Kidney glomerular epithelial cell (primary cell): Measurements from ENCODE around the gene ZBTB17.

Experiments
- DNase-seq: peaks from one replicate; lab custom pipeline; 2025; lab: John Stamatoyannopoulos, UW

ZBTB17 gene

GRCh38 chr1:15960808-15961207, 15.1 kb downstream of the ZBTB17 start:
- no peak for DNase-seq

DNA sequence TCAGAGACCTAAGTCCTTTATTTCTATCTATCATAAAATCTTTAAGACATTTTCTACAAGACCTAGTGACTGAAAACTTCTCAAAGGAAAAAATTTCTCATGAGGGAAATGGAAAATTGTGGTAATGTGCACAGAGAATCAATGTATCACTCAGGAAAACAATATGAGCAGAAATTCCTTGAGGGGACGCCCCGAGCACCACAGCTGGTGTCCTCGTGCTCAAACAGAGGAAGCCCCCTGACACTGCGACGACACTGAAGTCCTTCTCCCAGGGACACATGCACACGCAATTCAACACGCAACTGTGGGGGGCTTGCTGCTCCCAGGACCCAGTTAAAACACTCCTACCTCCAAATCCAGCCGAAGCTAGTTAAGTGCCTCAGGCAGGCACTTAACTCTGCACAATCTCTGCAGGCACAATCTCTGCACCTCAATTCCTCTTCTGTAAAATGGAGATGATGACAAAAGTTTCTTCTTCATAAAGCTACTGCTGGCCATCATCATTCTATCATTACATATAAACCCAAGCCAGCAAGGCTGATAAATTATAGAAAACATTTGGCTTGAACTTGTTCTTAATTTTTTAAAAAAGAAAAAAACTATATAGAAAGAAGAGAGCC, 16.0 kb downstream of the ZBTB17 start:
- DNase-seq = no peak

- no peak for DNase-seq
These were observed 16.5 kb downstream of the ZBTB17 start for GRCh38 chr1:15959424-15959823.

GRCh38 chr1:15958793-15959192, 17.1 kb downstream of the ZBTB17 start:
- no peak for DNase-seq

DNA sequence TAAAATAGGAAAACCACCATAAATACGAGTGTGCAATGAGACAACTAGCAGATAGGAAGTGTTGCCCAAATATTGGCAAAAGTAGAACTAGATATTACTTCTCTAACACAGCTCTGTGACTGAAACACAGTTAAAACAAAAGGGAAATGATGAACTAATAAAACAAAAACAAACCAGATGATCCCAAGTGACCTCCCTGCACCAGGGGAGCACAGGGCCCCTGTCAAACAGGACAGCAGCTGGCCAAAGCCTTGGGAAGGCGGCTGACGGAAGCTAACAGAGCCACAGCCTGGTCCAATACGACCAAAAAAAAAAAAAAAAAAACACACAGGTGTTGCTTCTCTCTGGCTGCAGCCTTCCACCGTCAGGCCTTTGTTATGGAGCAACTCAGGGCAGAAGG, 17.8 kb downstream of the ZBTB17 start:
- no peak for DNase-seq

DNA sequence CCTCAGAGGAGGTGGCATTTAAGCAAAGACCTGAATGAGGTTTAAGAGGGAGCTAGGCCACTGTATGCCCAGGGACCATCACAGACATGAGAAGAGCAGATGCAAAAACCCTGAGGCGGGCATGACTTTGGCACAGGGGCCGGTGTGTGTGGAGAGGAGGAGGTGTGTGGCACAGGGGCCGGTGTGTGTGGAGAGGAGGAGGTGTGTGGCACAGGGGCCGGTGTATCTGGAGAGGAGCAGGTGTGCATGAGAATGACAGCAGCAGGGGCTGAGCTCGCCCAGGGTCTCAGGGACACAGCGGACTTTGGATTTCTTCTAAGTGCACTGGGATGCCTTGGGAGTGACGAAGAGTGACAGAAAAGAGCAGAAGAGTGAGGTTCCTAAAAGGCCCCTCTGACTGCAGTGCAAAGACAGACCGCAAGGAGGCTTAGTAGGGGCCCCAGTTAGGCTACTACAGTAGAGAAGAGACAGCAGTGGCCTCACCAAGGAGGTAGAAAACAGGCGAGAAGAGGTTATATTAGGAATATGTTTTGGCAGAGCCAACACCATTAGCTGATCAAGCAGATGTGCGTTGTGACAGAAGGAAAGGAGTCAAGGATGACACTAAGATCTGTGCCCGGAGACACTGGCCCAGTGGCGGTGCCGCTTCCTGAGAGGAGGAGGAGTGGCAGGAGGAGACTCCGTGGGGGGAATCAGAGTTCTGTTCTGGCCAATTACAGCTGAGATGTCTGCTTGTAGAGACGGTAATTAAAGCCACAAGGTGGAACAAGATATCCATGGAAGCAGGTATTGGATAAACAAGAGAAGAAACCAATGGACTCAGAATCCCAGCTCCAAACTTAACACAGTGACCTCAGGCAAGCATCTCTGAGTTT, 18.4 kb downstream of the ZBTB17 start:
- DNase-seq = no peak

DNA sequence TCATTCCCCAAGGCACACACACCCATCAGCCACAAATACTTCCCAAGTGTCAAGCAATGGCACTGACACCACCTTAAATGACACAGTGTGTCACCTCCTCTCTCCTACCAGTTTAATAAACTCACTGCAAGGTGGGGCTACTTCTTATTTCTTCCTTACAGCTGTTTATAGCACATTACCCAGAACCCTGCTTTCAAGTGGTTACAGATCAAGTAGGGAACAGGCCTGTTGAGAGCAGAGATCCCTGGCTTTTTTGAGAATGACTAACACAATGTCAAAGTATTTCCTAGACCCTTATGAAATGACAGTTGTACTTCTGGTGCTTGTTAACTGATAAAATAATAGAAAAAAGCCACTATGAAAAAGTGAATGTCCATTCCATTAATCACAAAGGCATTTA, 19.8 kb downstream of the ZBTB17 start:
- DNase-seq = no peak

DNA sequence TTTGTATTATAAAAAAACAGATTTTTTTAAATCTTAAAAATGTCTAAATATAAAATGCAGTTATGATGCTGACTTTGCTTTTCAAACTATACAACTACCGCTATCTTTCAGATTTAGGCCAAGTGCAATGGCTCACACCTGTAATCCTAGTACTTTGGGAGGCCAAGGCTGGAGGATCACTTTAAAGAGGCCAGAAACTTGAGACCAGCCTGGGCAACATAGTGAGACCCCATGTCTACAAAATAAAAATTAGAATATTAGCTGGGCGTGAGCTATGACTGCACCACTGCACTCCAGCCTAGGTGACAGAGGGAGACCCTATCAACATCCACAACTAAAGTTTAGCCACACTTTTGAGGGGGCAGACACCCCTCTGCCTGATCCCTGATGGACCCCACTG, 20.3 kb downstream of the ZBTB17 start:
- DNase-seq = no peak

GRCh38 chr1:15954316-15954715, 21.6 kb downstream of the ZBTB17 start:
- no peak for DNase-seq

DNA sequence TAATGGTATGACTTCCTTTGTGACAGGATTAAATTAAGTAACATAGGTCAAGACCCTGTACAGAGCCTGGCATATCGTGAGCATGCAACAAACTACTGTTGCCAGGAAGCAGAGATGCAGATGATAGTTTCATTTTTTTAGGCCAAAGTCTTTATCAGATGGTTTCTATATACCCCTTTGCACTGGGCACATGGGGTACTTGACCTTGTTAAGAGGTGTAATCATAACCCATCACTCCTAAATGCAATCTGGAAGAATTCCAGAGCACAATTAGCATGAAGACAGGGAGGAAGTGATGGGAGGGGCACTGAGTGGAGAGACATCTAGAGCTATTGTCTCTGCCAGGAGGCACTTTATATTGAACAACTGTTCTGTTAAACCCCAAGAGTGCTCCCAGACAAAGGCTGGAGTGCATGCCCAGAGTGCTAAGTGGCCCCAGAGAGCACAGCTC, 22.1 kb downstream of the ZBTB17 start:
- no peak for DNase-seq

GRCh38 chr1:15953294-15953771, 22.6 kb downstream of the ZBTB17 start:
- DNase-seq = no peak

DNA sequence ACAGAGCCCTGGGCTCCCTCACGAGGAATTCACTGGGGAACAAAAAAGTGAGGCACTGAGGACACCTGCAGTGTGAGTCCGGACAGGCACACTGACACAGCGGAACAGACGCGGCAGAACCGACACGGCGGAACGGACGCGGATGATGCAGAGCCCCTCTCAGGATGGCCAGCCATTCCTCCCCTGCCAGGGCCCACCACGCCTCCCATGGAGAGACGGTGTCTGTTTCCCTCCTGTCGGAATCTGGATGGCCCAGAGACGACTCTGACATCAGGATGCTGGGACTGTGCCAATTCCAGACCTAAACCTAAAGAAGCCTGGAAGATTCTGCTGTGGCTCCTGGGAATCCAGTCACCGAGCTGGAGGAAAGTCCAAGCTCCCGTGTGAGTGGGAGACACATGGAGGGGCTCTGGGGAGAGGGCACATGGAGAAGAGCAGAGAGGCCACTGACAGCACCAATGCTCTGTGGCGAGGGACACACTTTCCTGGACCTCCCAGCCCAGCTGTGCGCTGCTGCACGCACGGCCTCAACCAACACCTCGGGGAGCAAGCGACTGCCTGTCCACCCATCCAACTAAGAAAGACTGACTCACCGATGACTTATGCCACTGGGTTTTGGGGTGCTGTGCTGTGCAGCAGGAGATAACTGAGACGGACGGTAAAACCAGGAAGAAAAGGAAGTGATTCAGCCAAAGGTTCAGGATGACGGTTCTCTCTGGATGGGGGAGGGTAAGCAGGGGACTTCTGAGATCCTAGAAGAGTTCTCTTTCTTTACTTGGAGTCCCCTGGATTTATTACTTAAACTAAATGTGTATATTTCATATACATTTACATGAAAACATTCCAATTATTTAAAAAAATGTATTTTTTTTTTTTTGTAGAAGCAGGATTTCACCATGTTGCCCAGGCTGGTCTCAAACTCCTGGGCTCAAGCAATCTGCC, 23.3 kb downstream of the ZBTB17 start:
- peak; percentile 88 for DNase-seq

- DNase-seq = no peak
These were observed 24.4 kb downstream of the ZBTB17 start for GRCh38 chr1:15951341-15952153.

DNA sequence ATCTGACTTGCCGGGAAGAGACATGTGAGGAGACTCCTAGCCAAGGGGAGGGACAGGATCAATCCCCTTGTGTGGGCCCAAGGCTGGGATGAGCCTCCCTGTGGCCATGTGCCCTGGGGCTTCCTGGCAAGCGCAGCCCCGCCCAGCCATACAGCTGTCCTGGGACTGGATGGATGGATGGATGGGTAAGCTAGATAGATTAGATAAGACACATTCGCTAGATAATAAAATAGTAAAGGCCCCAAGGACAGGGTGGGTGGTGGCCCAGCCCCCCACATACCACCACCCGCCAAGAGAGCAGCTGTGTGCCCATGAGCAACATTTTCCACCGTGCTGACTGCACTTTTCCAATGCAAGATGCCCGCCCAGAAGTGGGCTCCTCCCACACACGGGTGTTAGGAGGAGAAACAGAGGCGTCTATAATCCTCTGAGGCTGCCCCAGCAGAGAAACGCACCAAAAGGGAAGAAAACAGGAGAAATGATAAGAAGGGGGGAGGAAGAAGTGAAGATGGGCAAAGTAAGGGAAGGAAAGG, 25.1 kb downstream of the ZBTB17 start:
- no peak for DNase-seq

- no peak for DNase-seq
These were observed 25.6 kb downstream of the ZBTB17 start for GRCh38 chr1:15950302-15950701.

- peak; percentile 81 for DNase-seq
These were observed 26.3 kb downstream of the ZBTB17 start for GRCh38 chr1:15949453-15950245.

GRCh38 chr1:15948595-15949452, 27.1 kb downstream of the ZBTB17 start:
- peak; percentile 89 for DNase-seq

DNA sequence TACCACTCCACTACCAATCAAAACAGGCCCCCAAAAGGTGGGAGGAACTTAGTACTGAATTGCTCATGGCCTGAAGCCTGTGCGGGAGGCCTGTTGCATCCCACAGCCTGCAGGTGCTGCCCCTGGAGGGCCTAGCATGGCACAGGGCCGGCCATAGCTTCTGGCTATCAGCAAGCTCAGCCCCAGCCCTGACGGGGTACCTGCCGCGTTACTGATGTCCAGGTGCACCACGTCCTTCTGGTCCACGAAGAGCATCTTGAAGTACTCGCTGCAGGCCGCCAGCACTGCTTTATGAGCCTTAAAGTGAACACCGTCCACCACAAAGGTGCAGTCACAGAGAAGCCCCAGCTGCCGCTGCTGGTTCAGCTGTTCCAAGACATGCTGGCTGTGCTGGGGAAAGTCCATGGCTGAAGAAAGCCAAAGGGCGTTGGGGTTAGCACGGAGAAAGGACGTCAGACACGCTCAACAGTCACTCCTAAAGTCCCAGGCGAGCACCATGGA, 27.8 kb downstream of the ZBTB17 start:
- no peak for DNase-seq
